Nephron progenitor cell (in vitro differentiated cells): ENCODE measurements around the gene FBXO38.

Experiments used
- DNase-seq: peaks from one replicate; pipeline ENCODE4 v3.0.0; 2021
- H3K27ac Mint-ChIP-seq: 2 replicates; pipeline ENCODE4 v1.8.0; 2021; ENCODE audit warnings: mild to moderate bottlenecking, moderate library complexity, mixed read lengths
- H3K27me3 Mint-ChIP-seq: 2 replicates; pipeline ENCODE4 v1.8.0; 2021; ENCODE audit warnings: mild to moderate bottlenecking, low read depth, mixed read lengths; ENCODE audit not compliant: poor library complexity
- H3K36me3 Mint-ChIP-seq: 2 replicates; pipeline ENCODE4 v1.8.0; 2021; ENCODE audit warnings: low read depth, mixed read lengths
- H3K4me1 Mint-ChIP-seq: 2 replicates; pipeline ENCODE4 v1.8.0; 2021; ENCODE audit warnings: mixed read lengths
- H3K4me3 Mint-ChIP-seq: 2 replicates; pipeline ENCODE4 v1.8.0; 2021; ENCODE audit warnings: mild to moderate bottlenecking, moderate library complexity, mixed read lengths
- H3K9me3 Mint-ChIP-seq: 2 replicates; pipeline ENCODE4 v1.8.0; 2021; ENCODE audit warnings: mild to moderate bottlenecking, moderate library complexity, mixed read lengths
- TF ChIP-seq, protein P1 (sequence below): fragments of 200-600 bp; sonication (generic); IDR thresholded peaks from 2 replicates; pipeline ENCODE4 v1.5.0; 2021; ENCODE audit warnings: antibody characterized with exemption

Gene FBXO38

GRCh38 chr5:148491015-148491792 is 107.4 kb downstream of the FBXO38 start:
- Mint-ChIP-seq H3K27me3 (peaks cover 35% of the 10 kb centered on the region), H3K9me3 (no peaks in the 10 kb centered on the region), H3K36me3 (no peaks in the 10 kb centered on the region), H3K4me1 (no peaks in the 10 kb centered on the region), H3K27ac (no peak overlapping the region), H3K4me3 (no peak overlapping the region)
- TF ChIP-seq, protein P1, sequence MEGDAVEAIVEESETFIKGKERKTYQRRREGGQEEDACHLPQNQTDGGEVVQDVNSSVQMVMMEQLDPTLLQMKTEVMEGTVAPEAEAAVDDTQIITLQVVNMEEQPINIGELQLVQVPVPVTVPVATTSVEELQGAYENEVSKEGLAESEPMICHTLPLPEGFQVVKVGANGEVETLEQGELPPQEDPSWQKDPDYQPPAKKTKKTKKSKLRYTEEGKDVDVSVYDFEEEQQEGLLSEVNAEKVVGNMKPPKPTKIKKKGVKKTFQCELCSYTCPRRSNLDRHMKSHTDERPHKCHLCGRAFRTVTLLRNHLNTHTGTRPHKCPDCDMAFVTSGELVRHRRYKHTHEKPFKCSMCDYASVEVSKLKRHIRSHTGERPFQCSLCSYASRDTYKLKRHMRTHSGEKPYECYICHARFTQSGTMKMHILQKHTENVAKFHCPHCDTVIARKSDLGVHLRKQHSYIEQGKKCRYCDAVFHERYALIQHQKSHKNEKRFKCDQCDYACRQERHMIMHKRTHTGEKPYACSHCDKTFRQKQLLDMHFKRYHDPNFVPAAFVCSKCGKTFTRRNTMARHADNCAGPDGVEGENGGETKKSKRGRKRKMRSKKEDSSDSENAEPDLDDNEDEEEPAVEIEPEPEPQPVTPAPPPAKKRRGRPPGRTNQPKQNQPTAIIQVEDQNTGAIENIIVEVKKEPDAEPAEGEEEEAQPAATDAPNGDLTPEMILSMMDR: no peak
- DNase-seq: no peak

DNA sequence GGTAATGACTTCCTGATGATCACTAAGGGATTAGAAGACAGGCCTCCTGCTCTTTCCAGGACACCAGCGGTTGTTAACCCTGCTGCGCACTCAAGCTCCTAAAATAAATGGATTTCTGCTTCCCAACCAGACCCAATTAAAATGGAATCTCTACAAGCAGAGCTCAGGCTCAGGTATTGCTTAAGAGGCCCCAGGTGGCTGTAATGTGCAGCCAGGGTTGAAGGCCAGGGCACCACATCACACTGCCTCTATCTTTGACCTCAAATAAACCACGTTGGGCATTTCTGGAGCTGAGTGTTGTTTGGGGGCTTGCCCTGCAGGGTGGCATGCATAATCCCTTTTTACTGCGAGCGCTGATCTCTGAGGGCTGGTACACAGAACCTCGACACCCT is 108.0 kb downstream of the FBXO38 start:
- no peaks in the 10 kb centered on the region for H3K36me3 Mint-ChIP-seq
- TF ChIP-seq, protein P1: no peak
- H3K27ac Mint-ChIP-seq: no peak overlapping the region
- H3K27me3 Mint-ChIP-seq: peaks cover 31% of the 10 kb centered on the region
- H3K4me3 Mint-ChIP-seq: no peak overlapping the region
- H3K9me3 Mint-ChIP-seq: no peaks in the 10 kb centered on the region
- no peak for DNase-seq
- H3K4me1 Mint-ChIP-seq: no peaks in the 10 kb centered on the region

DNA sequence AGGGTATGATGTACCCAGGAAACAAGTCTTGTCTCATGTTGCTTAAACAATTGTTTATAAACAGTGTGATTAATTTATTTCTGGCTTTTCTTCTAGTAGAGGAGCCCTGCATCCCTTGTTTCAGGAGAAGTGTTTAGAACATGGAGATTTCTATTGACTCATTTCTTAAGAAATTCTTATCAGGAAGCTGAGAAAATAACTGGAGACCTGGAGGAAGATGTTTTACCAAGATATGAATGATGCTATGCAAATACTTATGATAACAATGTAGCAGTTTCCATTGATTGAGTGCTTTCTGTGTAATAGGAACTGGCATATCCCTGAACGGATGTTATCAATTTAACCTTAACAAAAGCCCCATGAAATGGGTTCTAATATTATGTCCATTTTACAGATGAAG is 108.6 kb downstream of the FBXO38 start:
- Mint-ChIP-seq H3K9me3 (no peaks in the 10 kb centered on the region), H3K27me3 (peaks cover 26% of the 10 kb centered on the region), H3K4me1 (no peaks in the 10 kb centered on the region), H3K4me3 (no peak overlapping the region), H3K36me3 (no peaks in the 10 kb centered on the region), H3K27ac (no peak overlapping the region)
- TF ChIP-seq, protein P1: no peak
- DNase-seq: no peak
